ENCODE measurements around the gene USO1.

DNA sequence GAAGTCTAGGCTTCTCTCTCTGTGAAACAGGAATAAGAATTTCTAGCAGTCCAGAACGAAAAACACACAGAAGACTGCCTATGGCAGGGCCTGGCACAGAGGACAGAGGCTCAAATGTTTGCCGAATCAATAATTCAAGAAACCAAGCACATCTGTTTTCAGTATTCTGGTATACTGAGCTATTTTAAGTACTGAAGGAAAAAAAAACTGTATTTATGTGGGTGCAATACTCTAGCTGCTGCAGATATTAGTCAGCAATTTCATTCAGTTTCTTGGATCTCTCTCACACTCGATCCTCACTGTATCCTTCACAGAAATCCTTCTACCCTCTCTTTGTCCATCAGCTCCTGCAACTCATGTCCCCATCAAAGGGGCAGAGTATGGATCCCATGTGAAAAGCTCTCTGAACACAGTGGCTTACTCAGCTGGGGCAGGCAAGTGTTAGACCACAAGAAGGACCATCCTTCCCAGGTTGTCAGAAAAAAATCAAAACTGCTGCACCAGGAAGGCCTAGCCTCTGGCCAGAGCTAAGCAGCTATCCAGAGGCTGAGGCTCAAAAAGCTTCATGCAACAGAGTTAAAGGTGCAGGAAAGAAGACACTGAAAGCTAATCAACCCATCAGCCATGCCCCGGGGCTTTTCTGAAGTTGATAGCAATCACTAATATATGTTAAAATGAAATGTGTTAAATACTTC is 9.1 kb upstream of the USO1 start:
- TF ChIP-seq, protein P1, sequence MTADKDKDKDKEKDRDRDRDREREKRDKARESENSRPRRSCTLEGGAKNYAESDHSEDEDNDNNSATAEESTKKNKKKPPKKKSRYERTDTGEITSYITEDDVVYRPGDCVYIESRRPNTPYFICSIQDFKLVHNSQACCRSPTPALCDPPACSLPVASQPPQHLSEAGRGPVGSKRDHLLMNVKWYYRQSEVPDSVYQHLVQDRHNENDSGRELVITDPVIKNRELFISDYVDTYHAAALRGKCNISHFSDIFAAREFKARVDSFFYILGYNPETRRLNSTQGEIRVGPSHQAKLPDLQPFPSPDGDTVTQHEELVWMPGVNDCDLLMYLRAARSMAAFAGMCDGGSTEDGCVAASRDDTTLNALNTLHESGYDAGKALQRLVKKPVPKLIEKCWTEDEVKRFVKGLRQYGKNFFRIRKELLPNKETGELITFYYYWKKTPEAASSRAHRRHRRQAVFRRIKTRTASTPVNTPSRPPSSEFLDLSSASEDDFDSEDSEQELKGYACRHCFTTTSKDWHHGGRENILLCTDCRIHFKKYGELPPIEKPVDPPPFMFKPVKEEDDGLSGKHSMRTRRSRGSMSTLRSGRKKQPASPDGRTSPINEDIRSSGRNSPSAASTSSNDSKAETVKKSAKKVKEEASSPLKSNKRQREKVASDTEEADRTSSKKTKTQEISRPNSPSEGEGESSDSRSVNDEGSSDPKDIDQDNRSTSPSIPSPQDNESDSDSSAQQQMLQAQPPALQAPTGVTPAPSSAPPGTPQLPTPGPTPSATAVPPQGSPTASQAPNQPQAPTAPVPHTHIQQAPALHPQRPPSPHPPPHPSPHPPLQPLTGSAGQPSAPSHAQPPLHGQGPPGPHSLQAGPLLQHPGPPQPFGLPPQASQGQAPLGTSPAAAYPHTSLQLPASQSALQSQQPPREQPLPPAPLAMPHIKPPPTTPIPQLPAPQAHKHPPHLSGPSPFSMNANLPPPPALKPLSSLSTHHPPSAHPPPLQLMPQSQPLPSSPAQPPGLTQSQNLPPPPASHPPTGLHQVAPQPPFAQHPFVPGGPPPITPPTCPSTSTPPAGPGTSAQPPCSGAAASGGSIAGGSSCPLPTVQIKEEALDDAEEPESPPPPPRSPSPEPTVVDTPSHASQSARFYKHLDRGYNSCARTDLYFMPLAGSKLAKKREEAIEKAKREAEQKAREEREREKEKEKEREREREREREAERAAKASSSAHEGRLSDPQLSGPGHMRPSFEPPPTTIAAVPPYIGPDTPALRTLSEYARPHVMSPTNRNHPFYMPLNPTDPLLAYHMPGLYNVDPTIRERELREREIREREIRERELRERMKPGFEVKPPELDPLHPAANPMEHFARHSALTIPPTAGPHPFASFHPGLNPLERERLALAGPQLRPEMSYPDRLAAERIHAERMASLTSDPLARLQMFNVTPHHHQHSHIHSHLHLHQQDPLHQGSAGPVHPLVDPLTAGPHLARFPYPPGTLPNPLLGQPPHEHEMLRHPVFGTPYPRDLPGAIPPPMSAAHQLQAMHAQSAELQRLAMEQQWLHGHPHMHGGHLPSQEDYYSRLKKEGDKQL (CRISPR knock-in tag; IDR thresholded peaks at IDR 0.05; ENCODE audit: low read depth), result no peak
- TF ChIP-seq HDAC6 (IDR thresholded peaks at IDR 0.05; ENCODE audit: low read depth, low read length) (no peak), CTCF (CRISPR knock-in tag; IDR thresholded peaks at IDR 0.05) (no peak), ZBTB49 (CRISPR knock-in tag; IDR thresholded peaks at IDR 0.05; ENCODE audit: borderline replicate concordance) (no peak), EZH2 (conservative IDR thresholded peaks at IDR 0.05; ENCODE audit: low read depth, low read length) (no peak), ZNF33A (CRISPR knock-in tag; IDR thresholded peaks at IDR 0.05; ENCODE audit: borderline replicate concordance) (no peak), ZHX2 (IDR thresholded peaks at IDR 0.05; ENCODE audit: low read depth) (no peak), ZHX2 (CRISPR knock-in tag; IDR thresholded peaks at IDR 0.05; ENCODE audit: borderline replicate concordance) (no peak), ZNF703 (CRISPR knock-in tag; IDR thresholded peaks at IDR 0.05; ENCODE audit: borderline replicate concordance) (no peak), MBNL3 (CRISPR knock-in tag; conservative IDR thresholded peaks at IDR 0.05) (no peak), YY1 (IDR thresholded peaks at IDR 0.05; ENCODE audit: insufficient read depth, insufficient replicate concordance, low read depth, low read length) (no peak), SSRP1 (CRISPR knock-in tag; IDR thresholded peaks at IDR 0.05) (no peak), ZNF333 (CRISPR knock-in tag; IDR thresholded peaks at IDR 0.05; ENCODE audit: borderline replicate concordance) (no peak)
- TF ChIP-seq, protein P2, sequence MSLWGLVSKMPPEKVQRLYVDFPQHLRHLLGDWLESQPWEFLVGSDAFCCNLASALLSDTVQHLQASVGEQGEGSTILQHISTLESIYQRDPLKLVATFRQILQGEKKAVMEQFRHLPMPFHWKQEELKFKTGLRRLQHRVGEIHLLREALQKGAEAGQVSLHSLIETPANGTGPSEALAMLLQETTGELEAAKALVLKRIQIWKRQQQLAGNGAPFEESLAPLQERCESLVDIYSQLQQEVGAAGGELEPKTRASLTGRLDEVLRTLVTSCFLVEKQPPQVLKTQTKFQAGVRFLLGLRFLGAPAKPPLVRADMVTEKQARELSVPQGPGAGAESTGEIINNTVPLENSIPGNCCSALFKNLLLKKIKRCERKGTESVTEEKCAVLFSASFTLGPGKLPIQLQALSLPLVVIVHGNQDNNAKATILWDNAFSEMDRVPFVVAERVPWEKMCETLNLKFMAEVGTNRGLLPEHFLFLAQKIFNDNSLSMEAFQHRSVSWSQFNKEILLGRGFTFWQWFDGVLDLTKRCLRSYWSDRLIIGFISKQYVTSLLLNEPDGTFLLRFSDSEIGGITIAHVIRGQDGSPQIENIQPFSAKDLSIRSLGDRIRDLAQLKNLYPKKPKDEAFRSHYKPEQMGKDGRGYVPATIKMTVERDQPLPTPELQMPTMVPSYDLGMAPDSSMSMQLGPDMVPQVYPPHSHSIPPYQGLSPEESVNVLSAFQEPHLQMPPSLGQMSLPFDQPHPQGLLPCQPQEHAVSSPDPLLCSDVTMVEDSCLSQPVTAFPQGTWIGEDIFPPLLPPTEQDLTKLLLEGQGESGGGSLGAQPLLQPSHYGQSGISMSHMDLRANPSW (CRISPR knock-in tag; IDR thresholded peaks at IDR 0.05; ENCODE audit: borderline replicate concordance), result no peak
